HG03025 (cell line): ENCODE data around the gene OPHN1.
"Not testable (repeated sequence)": the region's sequence is repeated elsewhere in the genome, so short reads cannot be mapped to it uniquely, and the experiment has no call there.

Source experiments
- ATAC-seq: cut with Tn5 transposase; IDR thresholded peaks from one replicate; pipeline ENCODE4 v1.9.1; 2021; ENCODE audit warnings: mild to moderate bottlenecking, moderate library complexity; ENCODE audit not compliant: unreplicated experiment, low FRiP score

The OPHN1 gene

DNA sequence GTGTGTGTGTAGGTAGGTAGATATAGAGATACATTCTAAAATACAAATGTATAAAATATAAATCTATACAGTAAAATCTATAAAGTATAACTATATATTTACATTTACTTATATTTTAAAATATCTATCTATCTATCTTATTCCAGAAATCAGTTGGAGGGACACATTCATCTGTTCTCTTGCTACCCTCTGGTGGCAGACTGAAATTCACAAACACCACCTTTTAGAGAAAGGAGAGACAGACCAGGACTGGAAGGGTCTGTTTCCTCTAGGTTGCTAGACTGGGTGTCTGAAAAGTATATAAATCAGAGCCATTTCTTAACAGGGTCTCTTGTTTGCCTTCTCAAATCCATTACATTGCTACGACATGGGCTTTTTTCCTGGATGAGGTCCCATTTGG lies 343.0 kb downstream of the OPHN1 start:
- no peak for ATAC-seq

- no peak for ATAC-seq
These were observed 345.8 kb downstream of the OPHN1 start for GRCh38 chrX:68087526-68087925.

DNA sequence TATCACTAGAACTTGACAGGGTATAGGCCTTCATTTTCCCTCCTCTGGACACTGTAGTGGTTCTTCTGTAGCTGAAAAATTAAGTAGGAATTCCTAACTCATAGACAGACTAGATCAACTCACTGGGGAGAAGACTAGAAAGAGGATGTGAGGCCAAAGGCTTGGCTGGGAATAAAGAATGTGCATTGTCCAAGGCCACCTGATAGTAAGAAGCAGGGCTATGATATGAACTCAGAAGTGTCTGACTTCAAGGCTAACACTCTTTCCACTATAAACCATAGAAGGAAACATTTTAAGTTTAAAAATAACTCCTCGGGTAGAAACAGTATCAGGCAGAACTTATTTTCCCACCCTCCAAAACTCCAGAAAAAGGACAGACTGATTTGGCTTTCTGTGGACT lies 346.6 kb downstream of the OPHN1 start:
- ATAC-seq, result no peak

DNA sequence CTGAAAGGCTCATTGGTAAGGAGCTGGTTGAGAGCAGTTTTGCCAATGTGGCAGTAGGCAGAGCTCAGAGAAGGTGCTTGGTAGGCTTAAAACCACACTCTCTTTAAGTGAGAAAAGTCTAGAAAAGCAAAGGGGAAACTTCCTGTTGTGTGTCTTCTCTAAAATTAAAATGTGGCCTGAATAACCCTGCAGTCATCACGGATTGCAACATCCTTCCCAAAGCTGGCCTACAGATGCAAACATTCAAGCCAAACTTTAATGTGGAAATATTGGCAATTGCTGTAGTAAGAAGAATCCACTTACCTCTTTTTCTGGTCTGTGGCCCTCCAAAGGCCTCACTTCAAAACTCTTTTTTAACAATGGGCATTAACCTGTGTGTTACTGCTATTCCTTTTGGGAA lies 348.5 kb downstream of the OPHN1 start:
- no peak for ATAC-seq

- ATAC-seq, result no peak
These were observed 349.8 kb downstream of the OPHN1 start for GRCh38 chrX:68083510-68083909.

GRCh38 chrX:68079961-68080360 lies 353.3 kb downstream of the OPHN1 start:
- no peak for ATAC-seq

GRCh38 chrX:68078801-68079200 lies 354.5 kb downstream of the OPHN1 start:
- ATAC-seq, result not testable (repeated sequence)

- ATAC-seq, result no peak
These were observed 355.9 kb downstream of the OPHN1 start for GRCh38 chrX:68077378-68077777.

DNA sequence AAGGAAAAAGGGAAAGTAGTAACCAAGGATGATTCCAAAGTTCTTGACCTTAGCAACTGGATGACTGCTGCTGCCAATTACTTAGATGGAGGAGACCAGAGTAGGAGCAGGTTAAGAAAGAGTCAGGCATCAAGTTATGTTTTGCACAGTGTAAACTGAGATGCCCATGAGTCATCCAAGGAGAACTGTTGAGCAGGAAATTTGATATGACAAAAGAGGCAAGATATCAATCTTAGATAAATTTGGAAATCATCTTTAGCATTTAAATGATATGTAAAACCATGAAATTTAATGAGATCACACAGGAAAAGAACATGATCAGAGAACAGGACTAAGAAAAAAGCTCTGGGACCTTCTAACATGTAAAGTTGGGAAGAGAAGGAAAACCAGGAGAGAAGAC lies 361.3 kb downstream of the OPHN1 start:
- ATAC-seq, result no peak

- ATAC-seq, result not testable (repeated sequence)
These were observed 363.2 kb downstream of the OPHN1 start for GRCh38 chrX:68070119-68070518.

- no peak for ATAC-seq
These were observed 372.1 kb downstream of the OPHN1 start for GRCh38 chrX:68061206-68061535.

DNA sequence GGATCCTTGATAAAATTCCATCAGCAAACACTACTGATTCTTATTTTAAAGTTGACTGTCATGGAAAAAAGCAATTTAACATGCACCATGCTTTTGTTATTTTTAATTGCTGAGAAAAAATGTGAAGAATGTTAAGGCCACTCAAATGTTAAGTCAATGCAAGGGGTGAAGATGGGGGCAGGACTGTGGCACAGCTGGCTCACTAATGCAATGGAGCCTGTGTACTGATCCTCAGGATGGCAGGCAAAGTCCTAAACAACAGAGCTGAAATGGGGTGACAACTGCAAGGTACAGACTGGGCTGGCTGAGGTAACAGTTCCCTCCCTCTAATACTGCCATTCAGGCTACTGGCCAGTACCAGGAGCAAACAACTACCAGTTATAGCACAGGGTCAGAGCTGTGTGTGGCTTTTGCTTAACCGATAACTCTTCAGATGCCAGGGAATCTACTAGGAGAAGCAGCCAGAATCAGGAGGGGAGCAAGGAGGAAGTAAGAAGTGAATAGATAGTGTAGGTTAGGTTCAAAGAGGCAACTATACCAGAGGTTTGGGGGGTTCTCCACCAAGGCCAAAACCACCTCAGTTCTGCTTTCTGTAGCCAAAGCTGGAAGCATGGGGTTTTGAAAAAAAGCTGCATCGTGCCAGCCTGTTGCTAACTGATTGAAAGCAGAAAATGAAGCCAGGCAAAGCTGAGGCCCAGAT lies 372.6 kb downstream of the OPHN1 start:
- ATAC-seq, result no peak

DNA sequence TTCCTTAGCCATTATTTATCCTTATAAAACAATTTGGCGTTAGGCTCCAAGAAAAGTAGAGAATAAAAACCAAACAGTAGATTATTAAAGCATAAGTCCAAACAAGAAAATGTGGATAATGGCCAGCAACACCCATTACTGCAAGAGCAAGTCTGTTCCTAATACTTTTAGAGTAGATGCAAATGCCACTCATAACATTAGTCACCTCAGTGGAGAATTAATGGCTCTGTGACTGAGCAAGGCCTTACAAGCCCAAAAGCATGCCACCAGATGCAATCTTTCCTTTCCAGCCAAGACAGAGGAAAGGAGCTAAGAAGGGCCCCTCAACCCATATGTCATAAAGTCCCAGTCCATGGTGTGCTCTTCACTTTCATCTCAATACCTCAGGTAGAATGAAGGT lies 373.8 kb downstream of the OPHN1 start:
- ATAC-seq, result no peak

DNA sequence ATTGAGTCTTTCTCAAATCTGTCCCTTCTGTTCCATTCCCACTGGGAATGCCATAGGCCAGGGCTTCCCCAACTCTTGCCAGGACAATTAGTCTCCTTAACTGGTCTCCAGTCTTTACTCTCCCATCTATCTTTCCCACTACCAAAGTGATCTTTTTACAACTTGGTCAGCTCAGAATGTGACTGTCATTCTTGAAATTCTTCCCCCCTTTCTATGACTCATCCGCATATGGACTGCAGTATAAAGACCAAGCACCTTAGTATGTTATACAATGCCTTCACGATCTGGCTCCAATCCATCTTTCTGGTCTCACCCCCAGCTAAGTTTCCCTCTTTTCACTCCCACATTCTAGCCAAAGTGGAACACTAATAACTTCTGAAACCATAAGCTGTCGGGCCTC lies 383.8 kb downstream of the OPHN1 start:
- no peak for ATAC-seq

GRCh38 chrX:68048774-68049173 lies 384.5 kb downstream of the OPHN1 start:
- no peak for ATAC-seq

- no peak for ATAC-seq
These were observed 388.2 kb downstream of the OPHN1 start for GRCh38 chrX:68045008-68045577.

DNA sequence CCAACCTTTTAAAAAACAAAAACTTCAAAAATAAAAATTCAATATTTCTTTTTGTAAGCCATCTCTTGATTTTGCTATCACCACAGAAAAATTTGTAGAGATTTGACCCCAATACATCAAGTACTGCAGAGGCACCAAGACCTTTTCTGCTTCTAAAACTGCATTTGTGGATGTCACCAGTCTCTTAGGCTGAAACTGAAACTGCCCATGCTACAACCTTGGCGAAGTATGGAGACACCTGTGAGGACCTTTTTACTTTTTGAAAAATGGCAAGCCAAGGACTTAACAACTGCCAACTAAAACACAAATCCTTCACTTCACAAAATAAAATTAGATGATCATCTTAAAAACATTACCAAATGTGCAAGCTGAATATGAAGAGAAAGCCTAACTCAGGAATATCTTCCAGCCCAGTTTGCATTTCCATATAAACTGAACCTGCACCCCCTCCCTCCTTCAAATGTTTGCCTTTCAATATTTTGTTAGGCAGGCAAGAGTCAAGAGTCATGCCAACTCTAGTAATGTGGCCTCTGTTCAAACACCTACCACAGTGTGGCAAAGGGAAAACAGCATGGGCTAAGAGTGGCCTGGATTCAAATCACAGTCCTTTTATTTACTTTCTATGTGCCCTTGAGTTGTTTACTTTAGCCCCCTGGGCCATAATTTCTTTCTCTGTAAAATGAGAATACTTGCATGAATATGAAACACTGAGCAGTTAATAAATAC lies 389.4 kb downstream of the OPHN1 start:
- ATAC-seq, result no peak

DNA sequence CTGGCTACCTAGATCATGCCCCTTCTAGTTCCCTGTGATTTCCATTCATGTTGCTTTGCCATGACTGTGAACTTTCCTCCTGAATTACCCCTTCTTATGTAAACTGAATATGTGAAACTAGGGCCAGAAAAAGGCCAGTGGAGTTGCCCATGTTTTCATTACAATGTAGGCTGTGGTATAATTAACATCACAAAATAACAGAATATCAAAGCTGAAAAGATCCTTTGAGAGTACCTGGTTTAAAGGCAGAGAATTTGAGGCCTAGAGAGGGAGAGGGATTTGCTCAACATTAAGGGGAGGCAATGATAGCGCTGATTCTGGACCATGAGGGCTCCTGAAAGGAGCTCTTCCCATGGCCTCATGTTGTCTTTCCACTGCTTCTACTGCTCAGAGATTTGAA lies 392.2 kb downstream of the OPHN1 start:
- no peak for ATAC-seq

GRCh38 chrX:68018248-68019203 lies 414.8 kb downstream of the OPHN1 start:
- no peak for ATAC-seq

GRCh38 chrX:67998540-67998939 lies 434.8 kb downstream of the OPHN1 start:
- no peak for ATAC-seq
